HG02870 (cell line): ENCODE data around the gene BCL2A1.
"Not testable (repeated sequence)": the region's sequence is repeated elsewhere in the genome, so short reads cannot be mapped to it uniquely, and the experiment has no call there.

Experiments used
- ATAC-seq: cut with Tn5 transposase; IDR thresholded peaks from one replicate; pipeline ENCODE4 v1.9.1; 2021; ENCODE audit warnings: mild to moderate bottlenecking, moderate library complexity; ENCODE audit not compliant: unreplicated experiment

BCL2A1 gene

GRCh38 chr15:79926116-79926515, 44.9 kb downstream of the BCL2A1 start:
- not testable (repeated sequence) for ATAC-seq

GRCh38 chr15:79924379-79924778, 46.6 kb downstream of the BCL2A1 start:
- no peak for ATAC-seq

GRCh38 chr15:79923515-79924169, 47.4 kb downstream of the BCL2A1 start:
- peak; percentile 96 for ATAC-seq

- ATAC-seq, result peak; percentile 40
Measured at GRCh38 chr15:79923079-79923514, 47.9 kb downstream of the BCL2A1 start.

- no peak for ATAC-seq
Measured at GRCh38 chr15:79922512-79923078, 48.4 kb downstream of the BCL2A1 start.

- no peak for ATAC-seq
Measured at GRCh38 chr15:79919749-79920511, 51.1 kb downstream of the BCL2A1 start.

GRCh38 chr15:79919090-79919748, 51.8 kb downstream of the BCL2A1 start:
- no peak for ATAC-seq

GRCh38 chr15:79918278-79918677, 52.7 kb downstream of the BCL2A1 start:
- ATAC-seq, result no peak

GRCh38 chr15:79916502-79917132, 54.4 kb downstream of the BCL2A1 start:
- ATAC-seq, result no peak

GRCh38 chr15:79915776-79916501, 55.1 kb downstream of the BCL2A1 start:
- ATAC-seq, result not testable (repeated sequence)

GRCh38 chr15:79914728-79915127, 56.3 kb downstream of the BCL2A1 start:
- ATAC-seq, result no peak
